Inferior parietal cortex (tissue), 1 donor: Measurements from ENCODE around the gene GLP1R.

Experiments
- DNase-seq: peaks from one replicate; pipeline ENCODE4 v3.0.0-alpha.2; 2016; ENCODE audit errors: extremely low spot score

Gene GLP1R

DNA sequence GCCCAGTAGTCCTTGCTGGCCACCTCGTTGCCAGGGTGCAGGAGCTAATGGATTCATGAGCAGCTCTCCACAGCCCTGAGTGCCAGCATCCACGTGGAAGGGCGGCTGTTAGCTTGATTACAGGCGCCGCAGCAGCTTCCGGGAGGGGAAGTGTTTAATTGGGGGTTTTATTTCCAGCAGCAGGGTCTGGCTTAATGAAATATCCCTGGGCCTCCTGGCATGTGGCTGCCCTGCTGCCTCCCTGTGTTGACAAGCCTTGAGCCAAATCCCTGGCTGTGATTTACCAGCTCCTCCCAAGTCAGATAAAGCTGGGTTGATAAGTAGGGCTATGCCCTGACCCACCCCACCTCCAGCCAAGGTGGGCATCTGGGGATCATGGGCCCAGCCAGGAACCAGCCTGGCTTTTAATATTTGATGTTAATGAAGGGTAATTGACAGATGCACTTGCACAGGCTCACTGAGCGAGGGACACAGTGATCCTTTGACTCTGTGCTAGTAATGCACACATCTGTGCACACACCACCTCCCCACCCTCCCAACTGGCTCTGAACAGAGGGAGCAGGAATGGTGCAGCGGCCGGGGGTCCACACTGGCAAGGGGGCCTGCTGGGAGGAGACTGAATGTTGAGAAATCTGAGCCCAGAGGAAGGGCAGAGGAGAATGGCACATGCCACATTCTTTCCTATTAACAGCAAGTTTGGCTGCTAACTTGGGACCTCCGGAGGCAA, 13.6 kb downstream of the GLP1R start:
- DNase-seq, result no peak

DNA sequence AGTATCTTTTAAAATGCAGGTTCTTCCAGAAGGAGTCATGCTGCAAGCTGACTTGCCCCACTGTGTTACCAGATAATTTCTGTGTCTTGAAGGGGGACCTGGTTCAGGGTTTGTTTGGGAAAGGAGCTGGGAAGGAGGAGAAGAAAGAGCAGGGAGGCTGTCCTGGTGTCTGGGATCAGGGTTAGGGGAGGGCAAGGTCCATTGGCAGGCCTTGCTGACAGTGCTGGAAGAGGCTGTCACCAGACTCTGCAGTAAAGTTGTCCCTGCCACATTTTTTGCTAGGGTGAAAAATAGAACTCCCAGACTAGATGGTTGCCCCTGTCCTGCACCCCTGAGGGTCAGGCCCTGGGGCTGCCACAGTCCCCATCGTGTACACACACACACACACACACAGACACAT, 14.9 kb downstream of the GLP1R start:
- DNase-seq, result no peak

DNA sequence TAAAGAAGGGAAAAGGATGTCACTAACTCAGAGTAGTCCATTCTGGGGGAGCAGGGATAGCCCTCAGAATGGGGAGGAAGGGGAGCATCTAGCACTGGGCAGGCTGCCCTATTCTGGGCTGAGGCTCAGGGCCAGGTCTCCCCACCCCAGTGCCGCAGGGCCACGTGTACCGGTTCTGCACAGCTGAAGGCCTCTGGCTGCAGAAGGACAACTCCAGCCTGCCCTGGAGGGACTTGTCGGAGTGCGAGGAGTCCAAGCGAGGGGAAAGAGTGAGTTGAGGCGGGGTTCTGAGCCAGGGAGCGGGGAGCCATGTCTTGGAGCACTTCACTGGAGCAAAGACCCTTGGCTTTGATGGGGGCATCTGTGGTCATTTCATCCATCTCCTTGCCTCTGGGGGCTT, 17.0 kb downstream of the GLP1R start:
- DNase-seq, result no peak

DNA sequence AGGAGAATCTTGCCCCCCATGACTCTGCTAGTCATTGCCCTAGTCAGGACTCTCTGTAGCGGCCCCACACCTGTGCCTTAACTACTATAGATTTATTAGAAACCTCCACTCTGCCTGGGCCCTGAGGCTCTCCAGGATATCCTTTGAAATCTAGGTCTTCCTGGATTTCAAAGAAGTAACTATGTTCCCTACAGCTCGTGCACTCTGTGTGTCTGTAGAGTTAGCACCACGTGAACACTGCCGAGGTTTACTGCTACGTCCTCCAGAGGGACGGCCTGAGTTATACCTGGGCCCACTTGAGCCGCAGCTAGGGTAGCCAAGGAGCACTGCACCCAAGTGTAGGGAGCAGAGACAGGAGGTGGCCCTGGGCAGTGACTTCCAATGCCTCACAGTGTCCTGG, 19.8 kb downstream of the GLP1R start:
- no peak for DNase-seq

DNA sequence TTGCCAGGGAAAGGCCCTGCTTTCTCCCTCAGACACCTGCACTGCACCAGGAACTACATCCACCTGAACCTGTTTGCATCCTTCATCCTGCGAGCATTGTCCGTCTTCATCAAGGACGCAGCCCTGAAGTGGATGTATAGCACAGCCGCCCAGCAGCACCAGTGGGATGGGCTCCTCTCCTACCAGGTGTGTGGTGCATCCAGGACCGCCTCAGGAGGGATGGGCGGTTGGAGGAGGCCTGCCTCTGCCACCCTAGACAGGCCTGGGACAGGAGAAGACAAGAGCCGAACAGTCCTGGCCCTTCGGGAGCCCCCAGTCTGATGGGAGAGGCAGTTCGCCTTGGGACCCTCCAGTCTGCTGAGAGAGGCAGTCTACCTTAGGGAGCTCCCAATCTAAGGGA, 24.2 kb downstream of the GLP1R start:
- no peak for DNase-seq

DNA sequence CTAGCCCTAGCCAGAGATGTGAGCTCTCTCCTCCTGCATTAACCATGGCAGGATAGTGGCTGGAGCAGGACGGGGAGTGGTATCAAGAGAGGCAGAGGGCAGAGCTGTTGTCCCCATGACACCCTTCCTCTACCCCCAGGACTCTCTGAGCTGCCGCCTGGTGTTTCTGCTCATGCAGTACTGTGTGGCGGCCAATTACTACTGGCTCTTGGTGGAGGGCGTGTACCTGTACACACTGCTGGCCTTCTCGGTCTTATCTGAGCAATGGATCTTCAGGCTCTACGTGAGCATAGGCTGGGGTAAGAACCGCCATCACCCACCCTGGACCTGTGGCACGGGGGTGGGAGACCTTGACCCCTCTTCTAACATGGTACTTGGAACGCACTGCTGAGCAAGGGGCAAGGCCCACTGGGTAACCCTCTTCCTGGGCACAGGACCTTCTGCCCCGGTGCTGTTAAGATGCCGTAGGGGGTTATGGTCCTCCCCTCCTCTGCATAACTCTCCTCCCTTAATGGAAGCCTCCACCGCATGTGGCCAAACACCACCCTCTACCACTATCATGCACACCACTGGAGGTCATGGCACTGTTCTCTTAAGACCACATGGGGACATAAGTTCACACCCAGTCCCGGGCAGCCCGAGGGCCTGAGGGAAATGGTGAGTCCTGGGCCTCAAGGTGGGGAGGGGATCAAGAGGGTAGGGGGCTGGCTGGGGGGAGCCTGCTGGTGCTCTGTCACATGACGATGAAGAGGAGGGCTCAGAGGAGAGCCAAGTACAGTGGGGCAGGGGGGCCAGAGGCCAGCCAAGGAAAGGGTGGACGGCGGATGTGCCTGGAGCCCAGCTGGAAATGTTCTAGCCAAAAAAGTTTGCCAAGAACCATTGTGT, 25.1 kb downstream of the GLP1R start:
- no peak for DNase-seq

DNA sequence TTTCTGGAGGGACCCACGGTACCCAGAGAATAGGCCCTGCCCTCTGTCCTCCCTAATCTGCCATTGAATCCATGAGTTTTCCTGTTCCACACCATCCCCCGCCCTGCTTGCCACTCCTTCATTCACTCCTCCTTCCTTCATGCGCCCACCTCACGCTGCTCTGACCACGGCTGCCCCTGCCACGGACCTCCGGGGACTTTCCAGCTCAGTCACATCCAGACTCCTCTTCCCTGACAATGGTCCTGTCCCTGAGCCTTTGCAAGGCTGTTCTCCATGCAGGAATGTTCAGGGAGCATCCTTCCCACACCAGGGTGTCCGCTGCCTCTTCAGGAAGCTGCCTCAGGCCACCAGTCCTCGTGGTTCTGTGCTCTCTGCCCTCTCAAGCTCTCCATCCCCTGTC, 25.9 kb downstream of the GLP1R start:
- no peak for DNase-seq

DNA sequence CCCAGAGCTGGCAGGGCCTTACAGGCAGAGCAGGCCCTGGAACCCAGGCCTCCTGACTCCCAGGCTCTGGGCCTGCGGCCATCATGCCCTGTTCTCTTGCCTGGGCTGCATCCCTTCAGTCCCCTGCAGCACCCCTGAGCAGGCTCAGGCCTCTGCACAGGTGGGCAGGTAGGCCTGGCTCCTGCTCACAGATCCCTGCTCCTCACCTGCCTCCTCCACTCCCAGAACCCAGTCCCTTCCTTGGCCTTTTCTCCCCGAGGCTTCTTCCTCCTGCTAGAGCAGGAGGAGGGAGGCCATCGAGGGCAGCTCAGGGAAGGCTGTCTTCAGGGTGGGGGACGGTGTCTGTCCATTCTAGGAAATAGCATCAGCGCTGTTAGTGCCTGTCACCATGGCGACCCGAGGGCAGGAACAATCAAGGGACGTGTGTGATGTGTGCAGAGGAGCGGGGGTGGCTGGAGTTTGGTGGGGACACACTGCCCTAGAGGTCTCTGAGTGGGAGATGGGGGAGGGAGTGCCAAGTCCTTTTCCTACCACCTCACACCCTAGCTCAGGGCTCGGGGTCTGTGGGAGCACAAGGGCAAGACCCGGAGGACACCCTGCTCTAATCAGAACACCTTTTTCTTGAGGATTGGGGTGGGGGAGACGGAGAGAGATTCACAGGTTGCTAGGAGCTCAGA, 26.6 kb downstream of the GLP1R start:
- DNase-seq, result no peak

DNA sequence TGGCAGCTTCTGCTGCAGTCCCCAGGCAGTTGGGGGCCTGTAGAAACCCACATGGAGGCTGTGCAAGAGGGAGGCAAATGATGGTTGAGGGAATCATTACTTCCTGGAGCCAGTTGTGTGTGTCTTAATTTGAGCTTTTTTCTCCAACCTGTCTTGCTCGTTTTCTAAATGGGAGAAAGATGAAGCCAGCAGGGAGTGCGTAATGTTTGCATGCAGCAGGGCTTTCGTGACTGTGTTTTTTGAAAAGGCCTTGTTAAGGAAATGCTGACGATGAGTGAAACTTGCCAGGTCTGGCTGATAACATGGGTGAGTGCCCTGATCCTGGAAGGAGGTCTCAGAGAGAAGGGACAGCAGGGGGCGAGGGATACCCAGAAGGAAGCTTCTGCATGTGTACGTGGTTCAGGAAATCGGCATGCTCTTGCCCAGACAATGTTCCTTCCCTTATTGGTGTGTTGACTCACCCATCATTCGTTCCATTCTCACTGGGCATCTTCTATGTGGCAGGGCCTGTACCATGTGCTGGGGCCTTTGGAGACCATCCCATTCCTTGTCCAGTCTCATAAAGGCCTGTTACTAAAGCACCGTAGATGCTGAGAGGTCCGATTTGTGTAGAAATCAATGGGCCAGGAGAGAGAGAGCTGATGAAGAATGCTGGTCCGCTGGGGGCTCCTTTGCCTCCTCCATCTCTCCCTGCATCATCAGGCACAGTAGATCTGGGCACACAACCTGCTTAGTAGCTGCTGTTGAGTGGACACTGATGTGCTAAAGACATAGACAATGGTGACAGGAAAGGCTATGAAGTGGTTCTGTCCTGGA, 27.4 kb downstream of the GLP1R start:
- no peak for DNase-seq

DNA sequence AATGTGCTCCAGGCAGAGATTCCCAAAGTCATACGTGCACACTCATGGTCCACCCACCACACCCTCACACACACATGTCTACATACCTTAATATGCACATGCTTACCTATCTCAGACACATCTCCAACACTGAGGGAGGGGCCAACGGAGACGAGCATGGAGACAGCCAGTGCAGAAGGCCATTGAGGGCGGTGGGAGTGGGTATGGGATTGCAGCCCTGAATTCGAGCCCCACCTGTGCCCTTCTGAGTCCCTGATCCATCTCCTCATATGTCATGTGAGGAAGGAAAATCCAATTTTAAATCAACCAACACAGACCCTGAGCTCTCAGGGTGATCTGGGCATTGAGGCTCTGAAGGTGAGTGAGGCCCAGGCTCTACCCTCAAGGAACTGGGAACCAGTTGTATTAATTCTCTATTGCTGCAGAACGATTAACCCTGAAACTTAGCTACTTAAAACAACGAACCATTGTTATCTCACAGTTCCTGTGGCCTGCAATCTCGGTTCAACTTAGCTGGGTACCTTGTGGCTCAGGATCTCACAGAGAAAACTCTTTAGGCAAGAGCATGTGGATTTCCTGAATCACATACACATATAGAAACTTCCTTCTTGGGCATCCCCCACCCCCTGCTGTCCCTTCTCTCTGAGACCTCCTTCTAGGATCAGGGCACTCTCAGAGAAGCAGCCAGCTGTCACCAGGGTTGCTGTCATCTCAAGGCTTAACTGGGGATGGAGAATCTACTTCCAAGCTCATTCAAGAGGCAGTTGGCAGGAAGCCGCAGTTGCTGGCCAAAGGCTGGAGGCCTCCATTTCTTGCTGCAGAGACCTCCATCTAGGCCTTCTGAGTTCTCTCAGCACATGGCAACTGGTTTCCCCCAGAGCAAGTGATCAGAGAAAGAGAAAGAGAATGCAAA, 28.3 kb downstream of the GLP1R start:
- DNase-seq, result no peak

DNA sequence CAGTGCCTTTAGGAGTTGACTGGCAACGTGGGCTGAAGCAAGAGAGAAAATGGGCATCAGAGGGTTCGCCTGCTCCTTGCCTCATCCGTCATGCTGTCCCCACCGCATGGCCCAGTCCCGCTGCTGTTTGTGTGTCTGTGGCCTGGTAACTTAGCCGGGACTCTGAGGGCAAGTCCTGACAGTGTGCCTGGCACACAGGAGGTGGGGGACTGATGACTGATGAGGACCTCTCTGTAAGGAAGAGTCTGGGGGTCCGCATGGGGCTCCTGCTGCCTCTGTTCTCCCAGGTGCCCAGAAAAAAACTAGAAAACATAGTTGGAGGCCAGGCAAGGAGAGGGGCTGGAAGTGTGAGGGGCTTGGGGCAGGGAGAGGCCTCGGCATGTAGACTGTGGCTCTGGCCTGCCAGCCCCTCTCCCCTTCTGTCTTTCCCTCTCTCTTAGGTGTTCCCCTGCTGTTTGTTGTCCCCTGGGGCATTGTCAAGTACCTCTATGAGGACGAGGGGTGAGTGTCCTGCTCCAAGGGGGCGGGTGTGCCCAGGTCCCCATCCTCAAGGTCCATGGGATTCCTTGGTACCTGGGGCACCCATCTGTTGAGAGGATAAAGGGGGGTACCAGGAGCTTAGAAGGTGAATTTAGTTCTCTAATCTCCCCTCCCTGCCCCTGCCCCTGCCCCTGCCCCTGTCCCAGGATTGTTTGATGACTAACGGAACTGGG, 29.5 kb downstream of the GLP1R start:
- no peak for DNase-seq

DNA sequence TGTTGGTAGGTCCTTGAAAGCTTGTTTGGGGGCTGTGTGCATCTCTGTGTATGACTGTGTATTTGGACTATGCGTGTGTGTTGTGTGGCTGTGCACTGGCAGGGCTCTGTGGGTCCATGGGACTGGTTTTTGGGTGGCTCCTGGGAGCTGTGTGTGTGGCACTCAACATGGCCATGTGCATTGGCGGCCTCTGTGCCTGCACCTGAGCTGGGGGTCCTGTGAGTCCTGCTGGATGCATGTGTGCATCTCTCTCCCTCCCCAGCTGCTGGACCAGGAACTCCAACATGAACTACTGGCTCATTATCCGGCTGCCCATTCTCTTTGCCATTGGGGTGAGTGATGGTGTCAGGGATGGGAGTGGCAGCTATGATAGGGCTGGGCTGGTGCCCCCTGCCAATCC, 30.1 kb downstream of the GLP1R start:
- no peak for DNase-seq

DNA sequence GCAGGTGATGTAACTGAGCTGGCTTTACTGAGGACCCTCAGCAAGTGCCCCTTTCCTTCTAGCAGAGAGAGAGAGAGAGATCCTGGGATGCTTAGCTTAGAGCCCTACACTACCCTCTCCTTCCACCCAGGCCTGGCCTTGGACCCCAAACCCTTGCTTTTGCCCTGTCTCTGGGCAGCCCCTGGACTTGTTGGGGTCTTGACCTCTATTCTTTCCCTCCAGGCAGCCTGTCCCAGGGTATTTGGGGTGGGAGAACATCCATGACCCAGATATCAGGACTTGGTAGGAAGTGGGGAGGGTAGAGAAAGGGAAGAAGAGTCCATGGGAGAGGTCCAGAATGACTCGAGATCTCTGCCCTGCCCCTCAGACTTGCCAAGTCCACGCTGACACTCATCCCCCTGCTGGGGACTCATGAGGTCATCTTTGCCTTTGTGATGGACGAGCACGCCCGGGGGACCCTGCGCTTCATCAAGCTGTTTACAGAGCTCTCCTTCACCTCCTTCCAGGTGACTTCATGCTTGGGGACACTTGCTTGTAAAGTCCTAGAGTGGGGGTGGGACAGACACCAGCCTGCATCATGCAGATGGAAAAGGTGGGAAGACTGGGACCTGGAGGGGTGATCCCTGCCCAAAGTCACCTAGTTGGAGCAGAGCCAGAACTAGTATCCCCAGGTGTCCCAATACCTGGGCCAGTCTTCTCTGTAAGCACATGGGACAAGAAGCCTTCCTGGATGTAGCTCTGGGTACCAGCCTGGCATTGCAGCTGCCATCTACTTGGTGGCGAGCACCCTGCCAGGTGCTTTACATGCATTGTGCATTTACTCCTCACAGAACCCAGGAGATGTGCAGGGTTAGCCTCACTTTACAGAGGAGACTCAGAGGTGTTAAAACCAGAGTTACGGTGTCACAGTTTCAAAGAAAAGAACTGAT, 30.9 kb downstream of the GLP1R start:
- no peak for DNase-seq

DNA sequence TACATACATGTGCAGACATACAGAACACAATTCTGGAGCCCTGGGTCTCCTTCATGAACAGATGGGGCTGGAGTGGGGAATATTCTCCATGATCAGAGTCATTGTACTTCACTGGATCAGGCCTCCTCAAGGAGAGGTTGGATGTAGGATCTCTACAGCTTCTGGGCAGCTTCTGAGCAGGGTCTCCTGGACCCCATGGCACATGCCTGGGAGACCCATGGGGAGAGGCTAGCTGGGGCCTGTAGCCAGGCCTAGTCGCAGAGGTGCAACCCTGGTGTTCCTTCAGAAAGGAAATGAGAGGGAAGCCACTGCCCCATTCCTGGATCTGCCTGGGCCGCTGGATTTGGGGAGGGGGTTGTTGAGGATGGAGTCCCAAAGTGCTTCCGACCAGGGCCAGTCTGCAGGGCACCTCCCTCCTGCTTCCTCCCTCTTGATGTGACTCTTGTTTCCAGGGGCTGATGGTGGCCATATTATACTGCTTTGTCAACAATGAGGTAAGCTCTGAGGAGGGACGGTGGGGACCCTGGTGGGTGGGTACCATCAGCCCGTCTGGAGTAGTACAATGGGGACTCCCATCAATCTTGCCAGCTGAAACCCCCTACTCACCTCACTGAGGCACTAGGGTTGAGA, 31.8 kb downstream of the GLP1R start:
- DNase-seq, result no peak

DNA sequence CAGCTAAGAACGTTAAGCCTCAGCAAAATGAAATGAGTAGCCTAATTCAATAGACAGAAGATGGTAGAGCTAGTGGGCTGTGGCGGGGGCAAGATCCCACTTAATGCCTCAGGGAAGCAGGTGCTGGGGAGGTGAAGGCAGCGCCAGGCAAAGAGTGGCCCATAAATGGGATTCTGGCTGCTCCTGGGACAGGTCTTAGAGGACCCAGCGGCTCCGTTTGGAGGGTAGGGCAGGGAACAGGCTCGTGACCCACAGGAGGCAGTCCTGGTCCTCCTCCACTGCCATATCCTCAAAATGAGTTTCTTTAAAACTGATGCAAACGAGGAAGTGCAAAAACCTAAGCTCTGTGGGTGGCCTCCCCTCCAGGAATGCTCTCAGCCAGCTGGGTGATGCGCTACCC, 33.7 kb downstream of the GLP1R start:
- no peak for DNase-seq

DNA sequence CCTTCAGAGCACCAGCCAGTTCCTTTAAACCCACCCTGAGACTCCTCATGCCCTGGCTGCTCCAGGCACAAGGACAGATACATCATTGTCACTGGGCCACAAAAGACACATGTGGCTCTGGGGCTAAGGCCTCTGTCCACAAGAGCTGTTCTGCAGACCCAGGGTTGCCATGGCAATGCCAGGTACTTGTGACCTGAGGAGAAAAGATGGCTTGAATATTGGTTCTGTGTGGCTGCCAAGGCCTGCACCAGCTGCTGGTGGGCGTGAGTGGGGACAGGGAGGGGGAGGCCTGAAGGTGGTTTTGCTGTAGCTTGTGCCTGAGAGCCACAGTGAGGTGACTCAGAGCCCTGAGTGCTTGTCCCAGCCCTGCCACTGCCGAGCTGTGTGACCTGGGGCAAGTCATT, 34.7 kb downstream of the GLP1R start:
- DNase-seq, result no peak

DNA sequence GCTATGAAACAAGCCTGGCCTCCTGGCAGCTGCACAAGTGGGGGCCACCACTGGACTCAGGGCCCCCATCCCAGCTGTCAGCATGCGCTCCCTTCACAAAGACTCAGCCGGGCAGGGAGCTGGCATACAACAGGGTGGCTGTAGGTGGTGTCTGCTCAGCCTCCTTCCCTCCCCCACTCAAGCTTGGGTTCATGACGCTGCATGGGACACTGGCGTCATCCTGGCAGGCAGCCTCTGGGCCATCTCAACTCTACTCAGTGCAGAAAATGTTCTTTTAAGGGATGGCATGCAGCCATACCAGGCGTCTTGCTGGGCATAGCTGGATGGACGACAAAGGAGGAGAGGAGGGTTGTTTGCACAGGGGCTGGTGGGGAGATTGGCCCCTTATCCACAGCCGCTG, 35.9 kb downstream of the GLP1R start:
- DNase-seq, result no peak

DNA sequence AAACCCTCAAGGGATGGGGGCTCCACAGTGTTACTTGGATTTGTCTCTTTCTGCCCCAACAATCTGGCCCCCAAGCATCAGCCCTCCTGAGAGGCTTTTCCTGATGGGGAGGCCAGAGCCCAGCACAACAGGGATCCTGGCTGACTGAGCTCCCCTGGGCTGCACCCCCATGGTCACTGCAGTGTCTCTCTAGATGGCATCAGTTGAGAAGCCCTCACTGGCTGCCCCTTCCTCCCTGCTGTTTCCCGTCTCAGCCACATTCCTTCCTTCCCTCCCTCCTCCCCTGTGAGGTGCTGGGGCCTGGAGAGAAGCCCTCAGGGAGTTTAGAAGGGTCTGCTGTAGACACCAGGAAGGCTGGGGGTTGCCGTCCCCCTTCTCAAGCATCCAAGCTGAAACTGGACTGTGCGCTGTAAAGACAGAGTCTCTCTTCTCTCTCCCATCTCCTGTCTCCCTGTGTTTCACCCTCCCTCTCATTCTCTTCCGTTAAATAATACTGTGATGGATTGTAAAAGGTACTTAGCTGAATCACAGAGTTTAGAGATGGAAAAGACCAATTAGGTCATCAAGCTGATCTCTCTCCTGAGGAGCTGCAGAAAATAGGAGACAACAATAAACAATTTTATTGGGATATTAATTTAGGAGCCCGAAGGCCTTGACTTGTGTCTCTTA, 36.7 kb downstream of the GLP1R start:
- no peak for DNase-seq
